Skeletal muscle tissue (tissue), 4 donors: ENCODE measurements around the gene LRPPRC. TPM values are rescaled to one million over a fixed set of nuclear protein-coding genes. Genes with fewer than 3 reads are reported as not detected.
"Not testable (repeated sequence)": the region's sequence is repeated elsewhere in the genome, so short reads cannot be mapped to it uniquely, and the experiment has no call there.

Source experiments
- H3K27ac ChIP-seq: one replicate; pipeline ENCODE4 v1.7.0; 2013; ENCODE audit warnings: mild to moderate bottlenecking, low read depth, low read length, inconsistent platforms
- H3K27me3 ChIP-seq, 3 donors: one replicate each; pipeline ENCODE4 v1.7.0; 2013; ENCODE audit warnings: low read length in 3 of 3; ENCODE audit not compliant: control insufficient read depth in 3 of 3, insufficient read depth in 3 of 3
- H3K36me3 ChIP-seq, 3 donors: one replicate each; pipeline ENCODE4 v1.7.0; 2013; ENCODE audit warnings: low read length in 3 of 3; ENCODE audit not compliant: control insufficient read depth in 3 of 3, insufficient read depth in 3 of 3
- H3K4me1 ChIP-seq, 3 donors: one replicate each; pipeline ENCODE4 v1.7.0; 2013; ENCODE audit warnings: low read length in 3 of 3, mild to moderate bottlenecking in 3 of 3; ENCODE audit not compliant: control insufficient read depth in 3 of 3, insufficient read depth in 3 of 3
- H3K4me3 ChIP-seq, 3 donors: one replicate each; pipeline ENCODE4 v1.7.0; 2013; ENCODE audit warnings: low read length in 3 of 3
- H3K9ac ChIP-seq, 3 donors: one replicate each; pipeline ENCODE4 v1.7.0; 2013; ENCODE audit warnings: low read length in 3 of 3, mild to moderate bottlenecking in 3 of 3, moderate library complexity in 2 of 3, low read depth in 1 of 3
- H3K9me3 ChIP-seq, 3 donors: one replicate each; pipeline ENCODE4 v1.7.0; 2013; ENCODE audit warnings: low read length in 3 of 3; ENCODE audit not compliant: control insufficient read depth in 3 of 3
- total RNA-seq: library from RNA; depleted of rRNA; stranded (reverse); fragments of >200 nt; gene quantifications from one replicate; pipeline ENCODE4 v1.2.3, GENCODE V29; 2014
- donor health status: Osteomylitis.

Gene LRPPRC
- total RNA-seq, 1 donor from 2014 or later: 77.8 TPM

- H3K9ac ChIP-seq, H3K4me3 ChIP-seq, H3K36me3 ChIP-seq, H3K27me3 ChIP-seq, H3K4me1 ChIP-seq, H3K9me3 ChIP-seq, H3K27ac ChIP-seq: not testable (repeated sequence)
Observed at GRCh38 chr2:44013205-44013604, 17.4 kb upstream of the LRPPRC start.

- no peak overlapping the region for H3K9ac ChIP-seq
- H3K36me3 ChIP-seq: no peaks in the 10 kb centered on the region
- no peaks in the 10 kb centered on the region for H3K4me1 ChIP-seq
- no peaks in the 10 kb centered on the region for H3K9me3 ChIP-seq
- H3K27me3 ChIP-seq: peaks cover 0 to 9% (median 3%) of the 10 kb centered on the region in 3 donors
- no peak overlapping the region for H3K4me3 ChIP-seq
- H3K27ac ChIP-seq: no peak overlapping the region
Observed at GRCh38 chr2:44010266-44010665, 14.5 kb upstream of the LRPPRC start.

GRCh38 chr2:44009136-44009735 lies 13.4 kb upstream of the LRPPRC start:
- Histone ChIP-seq H3K9ac (no peak overlapping the region), H3K36me3 (no peaks in the 10 kb centered on the region), H3K4me1 (no peaks in the 10 kb centered on the region), H3K27ac (no peak overlapping the region), H3K9me3 (no peaks in the 10 kb centered on the region), H3K27me3 (peaks cover 0 to 9% (median 3%) of the 10 kb centered on the region in 3 donors), H3K4me3 (no peak overlapping the region)

GRCh38 chr2:44005846-44006245 lies 10.1 kb upstream of the LRPPRC start:
- Histone ChIP-seq H3K4me1 (no peaks in the 10 kb centered on the region), H3K27ac (no peak overlapping the region), H3K36me3 (no peaks in the 10 kb centered on the region), H3K9ac (no peak overlapping the region), H3K4me3 (no peak overlapping the region), H3K9me3 (no peaks in the 10 kb centered on the region), H3K27me3 (peaks cover 0 to 4% (median 0%) of the 10 kb centered on the region in 3 donors)

GRCh38 chr2:44004735-44005602 lies 9.2 kb upstream of the LRPPRC start:
- Histone ChIP-seq H3K9ac (no peak overlapping the region), H3K36me3 (no peaks in the 10 kb centered on the region), H3K9me3 (no peaks in the 10 kb centered on the region), H3K4me1 (no peaks in the 10 kb centered on the region), H3K27ac (no peak overlapping the region), H3K27me3 (peaks cover 0 to 2% (median 0%) of the 10 kb centered on the region in 3 donors), H3K4me3 (no peak overlapping the region)

- no peaks in the 10 kb centered on the region for H3K9me3 ChIP-seq
- H3K36me3 ChIP-seq: no peaks in the 10 kb centered on the region
- no peak overlapping the region for H3K27ac ChIP-seq
- H3K27me3 ChIP-seq: no peaks in the 10 kb centered on the region
- H3K4me3 ChIP-seq: no peak overlapping the region
- no peak overlapping the region for H3K9ac ChIP-seq
- H3K4me1 ChIP-seq: no peaks in the 10 kb centered on the region
Observed at GRCh38 chr2:44001716-44002115, 5.9 kb upstream of the LRPPRC start.

- Histone ChIP-seq H3K4me3 (no peak overlapping the region), H3K36me3 (peaks cover 0 to 3% (median 0%) of the 10 kb centered on the region in 3 donors), H3K27me3 (no peaks in the 10 kb centered on the region), H3K4me1 (peaks cover 14 to 23% (median 18%) of the 10 kb centered on the region in 3 donors), H3K27ac (no peak overlapping the region), H3K9ac (no peak overlapping the region), H3K9me3 (no peaks in the 10 kb centered on the region)
Observed at GRCh38 chr2:43998263-43998662, 2.5 kb upstream of the LRPPRC start.

- peaks cover 8 to 15% (median 15%) of the 10 kb centered on the region in 3 donors for H3K36me3 ChIP-seq
- H3K27ac ChIP-seq: no peak overlapping the region
Observed at GRCh38 chr2:43993437-43993836, 2.4 kb downstream of the LRPPRC start.

GRCh38 chr2:43989545-43989944 lies 6.2 kb downstream of the LRPPRC start:
- Histone ChIP-seq H3K27me3 (no peaks in the 10 kb centered on the region), H3K9ac (no peak overlapping the region), H3K36me3 (peaks cover 5 to 18% (median 15%) of the 10 kb centered on the region in 3 donors), H3K4me3 (no peak overlapping the region), H3K9me3 (no peaks in the 10 kb centered on the region), H3K4me1 (peaks cover 5 to 23% (median 12%) of the 10 kb centered on the region in 3 donors), H3K27ac (no peak overlapping the region)

More at GRCh38 chr2:43993437-43993836, 2.4 kb downstream of the LRPPRC start:
- Histone ChIP-seq H3K4me3 (no peak overlapping the region), H3K9me3 (no peaks in the 10 kb centered on the region), H3K27me3 (no peaks in the 10 kb centered on the region), H3K4me1 (peaks cover 14 to 33% (median 18%) of the 10 kb centered on the region in 3 donors), H3K9ac (no peak overlapping the region)

GRCh38 chr2:43986600-43986999 lies 9.2 kb downstream of the LRPPRC start:
- Histone ChIP-seq H3K36me3 (peaks cover 0 to 12% (median 5%) of the 10 kb centered on the region in 3 donors), H3K4me3 (no peak overlapping the region), H3K9ac (no peak overlapping the region), H3K9me3 (no peaks in the 10 kb centered on the region), H3K27me3 (no peaks in the 10 kb centered on the region), H3K4me1 (no peaks in the 10 kb centered on the region), H3K27ac (no peak overlapping the region)
